Gastrocnemius medialis (tissue), 4 donors: ENCODE results near the gene CDC20.

Experiments used
- CTCF ChIP-seq, 5 experiments: fragments of 450-650 bp in 3 of 5; fragments of 200-600 bp in 2 of 5; sonication (generic) in 2 of 5; IDR thresholded peaks in 4 of 5; conservative IDR thresholded peaks in 1 of 5; 1 replicate in 4 of 5; 2 replicates in 1 of 5; pipeline ENCODE4 v1.5.1; 2016 to 2019; ENCODE audit warnings: antibody characterized with exemption in 5 of 5, mild to moderate bottlenecking in 3 of 5, moderate library complexity in 3 of 5
- POLR2A ChIP-seq, 2 donors: fragments of 450-650 bp; IDR thresholded peaks; one replicate each; pipeline ENCODE4 v1.6.1; 2017; ENCODE audit warnings: antibody characterized with exemption in 2 of 2, mild to moderate bottlenecking in 2 of 2, moderate library complexity in 2 of 2

- TF ChIP-seq CTCF (IDR thresholded peaks at IDR 0.05 in 4 of 5, conservative IDR thresholded peaks at IDR 0.05 in 1 of 5), result no peak
- TF ChIP-seq POLR2A (IDR thresholded peaks at IDR 0.05), result peak; percentile 30 to 37
Measured at GRCh38 chr1:43348809-43349593, 9.8 kb upstream of the CDC20 start.
